Endodermal cell (in vitro differentiated cells): Measurements from ENCODE around the gene ZNF23. TPM values are rescaled to one million over a fixed set of nuclear protein-coding genes. Genes with fewer than 3 reads are reported as not detected.
A peak's percentile ranks its signal among the peaks of the same experiment; 100 is the strongest.

ENCODE experiments used
- DNase-seq: peaks from one replicate; pipeline ENCODE4 v3.0.0-alpha.2; 2017
- H3K27ac ChIP-seq: 2 replicates; pipeline ENCODE4 v1.5.1; 2013; ENCODE audit warnings: mild to moderate bottlenecking, low read depth, low read length, moderate library complexity
- H3K27me3 ChIP-seq: 2 replicates; pipeline ENCODE4 v1.6.1; 2013; ENCODE audit warnings: mild to moderate bottlenecking, low read length, moderate library complexity; ENCODE audit not compliant: insufficient read depth, control insufficient read depth, poor library complexity, severe bottlenecking
- H3K36me3 ChIP-seq: 2 replicates; pipeline ENCODE4 v1.7.0; 2013; ENCODE audit warnings: mild to moderate bottlenecking, low read length, moderate library complexity; ENCODE audit not compliant: control insufficient read depth, insufficient read depth
- H3K4me1 ChIP-seq: one replicate; pipeline ENCODE4 v1.7.0; 2013; ENCODE audit warnings: low read length; ENCODE audit not compliant: control insufficient read depth, insufficient read depth
- H3K4me3 ChIP-seq: 2 replicates; pipeline ENCODE4 v1.5.1; 2013; ENCODE audit warnings: mild to moderate bottlenecking, low read length, moderate library complexity
- H3K9ac ChIP-seq: 2 replicates; pipeline ENCODE4 v1.6.1; 2013; ENCODE audit warnings: mild to moderate bottlenecking, low read length, moderate library complexity; ENCODE audit not compliant: poor library complexity, severe bottlenecking; ENCODE audit errors: extremely low read depth
- H3K9me3 ChIP-seq: 2 replicates; pipeline ENCODE4 v1.6.1; 2013; ENCODE audit warnings: mild to moderate bottlenecking, low read length, moderate library complexity; ENCODE audit not compliant: control insufficient read depth
- H3K27ac Mint-ChIP-seq: 2 replicates; pipeline ENCODE4 v1.8.0; 2020; ENCODE audit warnings: mixed read lengths
- H3K27me3 Mint-ChIP-seq: 2 replicates; pipeline ENCODE4 v1.8.0; 2021; ENCODE audit warnings: mild to moderate bottlenecking, mixed read lengths; ENCODE audit not compliant: insufficient read depth
- H3K36me3 Mint-ChIP-seq: 2 replicates; pipeline ENCODE4 v1.8.0; 2020; ENCODE audit warnings: low read depth, mixed read lengths
- H3K4me1 Mint-ChIP-seq: 2 replicates; pipeline ENCODE4 v1.8.0; 2020; ENCODE audit warnings: mixed read lengths
- H3K4me3 Mint-ChIP-seq: 2 replicates; pipeline ENCODE4 v1.8.0; 2020; ENCODE audit warnings: mild to moderate bottlenecking, moderate library complexity, mixed read lengths
- H3K9me3 Mint-ChIP-seq: 2 replicates; pipeline ENCODE4 v1.8.0; 2020; ENCODE audit warnings: mild to moderate bottlenecking, mixed read lengths
- WGBS, 2 experiments: methylation state at CpG; one replicate each; pipeline versions ENCODE4 v1.1.5 to v1.1.7; 2013; ENCODE audit warnings: missing lambda C conversion rate in 2 of 2, mixed read lengths in 1 of 2; ENCODE audit not compliant: insufficient coverage in 1 of 2, insufficient read length in 1 of 2; 5-methylcytosine and 5-hydroxymethylcytosine counted together
- total RNA-seq, 2 donors: library from RNA; stranded (reverse); fragmentation: NEBNext Ultra II Directional in 1 of 2; extraction: Animal tissue kit (Norgen Biotek cat#: 25700) in 1 of 2; gene quantifications; 2 replicates in 1 of 2; 3 replicates in 1 of 2; pipeline ENCODE4 v1.2.1, GENCODE V29; 2021
- TF ChIP-seq, protein P1 (sequence below): fragments of 200-600 bp; sonication (generic); conservative IDR thresholded peaks from 2 replicates; pipeline ENCODE4 v1.5.0; 2021; ENCODE audit warnings: antibody characterized with exemption, mild to moderate bottlenecking

Gene ZNF23
- total RNA-seq, 2 donors from 2014 or later = 9.4 to 13.6 TPM

DNA sequence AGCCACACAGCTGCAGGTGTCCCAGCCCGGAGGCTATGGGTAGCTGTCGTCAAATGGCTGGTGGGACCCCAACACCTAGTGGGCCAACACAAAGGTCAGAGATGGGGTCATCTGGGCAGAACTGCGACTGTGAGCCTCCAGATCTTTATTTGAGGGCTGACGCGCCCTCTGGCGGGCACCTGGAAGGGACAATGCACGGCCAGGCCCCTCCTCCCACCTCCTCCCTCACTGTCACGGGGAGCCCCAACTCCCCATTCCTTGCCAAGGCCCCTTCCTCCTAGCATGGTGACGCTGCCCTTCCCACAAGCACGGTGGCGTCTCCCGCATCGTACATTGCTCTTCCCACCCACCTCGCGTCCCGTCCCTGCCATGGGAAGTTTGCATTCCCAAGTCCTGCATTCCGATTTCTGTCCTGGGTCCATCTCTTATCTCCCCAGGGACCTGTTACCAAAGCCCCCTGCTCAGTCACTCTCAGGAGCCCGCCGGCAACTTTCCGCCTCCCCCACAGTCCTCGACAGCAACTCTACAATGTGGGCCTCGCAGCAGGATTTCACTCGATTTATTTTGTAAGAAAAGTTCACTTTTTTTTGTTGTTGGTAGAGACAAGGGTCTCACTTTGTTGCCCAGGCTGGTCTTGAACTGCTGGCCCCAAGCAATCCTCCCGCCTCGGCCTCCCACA is 21.2 kb downstream of the ZNF23 start:
- no peaks in the 10 kb centered on the region for H3K36me3 ChIP-seq
- H3K27ac Mint-ChIP-seq = no peak overlapping the region
- H3K4me3 Mint-ChIP-seq = no peak overlapping the region
- TF ChIP-seq, protein P1, sequence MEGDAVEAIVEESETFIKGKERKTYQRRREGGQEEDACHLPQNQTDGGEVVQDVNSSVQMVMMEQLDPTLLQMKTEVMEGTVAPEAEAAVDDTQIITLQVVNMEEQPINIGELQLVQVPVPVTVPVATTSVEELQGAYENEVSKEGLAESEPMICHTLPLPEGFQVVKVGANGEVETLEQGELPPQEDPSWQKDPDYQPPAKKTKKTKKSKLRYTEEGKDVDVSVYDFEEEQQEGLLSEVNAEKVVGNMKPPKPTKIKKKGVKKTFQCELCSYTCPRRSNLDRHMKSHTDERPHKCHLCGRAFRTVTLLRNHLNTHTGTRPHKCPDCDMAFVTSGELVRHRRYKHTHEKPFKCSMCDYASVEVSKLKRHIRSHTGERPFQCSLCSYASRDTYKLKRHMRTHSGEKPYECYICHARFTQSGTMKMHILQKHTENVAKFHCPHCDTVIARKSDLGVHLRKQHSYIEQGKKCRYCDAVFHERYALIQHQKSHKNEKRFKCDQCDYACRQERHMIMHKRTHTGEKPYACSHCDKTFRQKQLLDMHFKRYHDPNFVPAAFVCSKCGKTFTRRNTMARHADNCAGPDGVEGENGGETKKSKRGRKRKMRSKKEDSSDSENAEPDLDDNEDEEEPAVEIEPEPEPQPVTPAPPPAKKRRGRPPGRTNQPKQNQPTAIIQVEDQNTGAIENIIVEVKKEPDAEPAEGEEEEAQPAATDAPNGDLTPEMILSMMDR = peak; percentile 75
- no peaks in the 10 kb centered on the region for H3K4me1 ChIP-seq
- H3K27me3 ChIP-seq = peaks cover 35% of the 10 kb centered on the region
- peak; percentile 76 for DNase-seq
- peaks cover 31% of the 10 kb centered on the region for H3K9me3 Mint-ChIP-seq
- H3K4me3 ChIP-seq = no peak overlapping the region
- no peaks in the 10 kb centered on the region for H3K4me1 Mint-ChIP-seq
- peaks cover 4% of the 10 kb centered on the region for H3K9me3 ChIP-seq
- H3K36me3 Mint-ChIP-seq = no peaks in the 10 kb centered on the region
- no peak overlapping the region for H3K9ac ChIP-seq
- peaks cover 45% of the 10 kb centered on the region for H3K27me3 Mint-ChIP-seq
- 52 to 76% methylated on average over 12 to 25 of the region's 25 CpGs for WGBS, 2 experiments
- no peak overlapping the region for H3K27ac ChIP-seq

DNA sequence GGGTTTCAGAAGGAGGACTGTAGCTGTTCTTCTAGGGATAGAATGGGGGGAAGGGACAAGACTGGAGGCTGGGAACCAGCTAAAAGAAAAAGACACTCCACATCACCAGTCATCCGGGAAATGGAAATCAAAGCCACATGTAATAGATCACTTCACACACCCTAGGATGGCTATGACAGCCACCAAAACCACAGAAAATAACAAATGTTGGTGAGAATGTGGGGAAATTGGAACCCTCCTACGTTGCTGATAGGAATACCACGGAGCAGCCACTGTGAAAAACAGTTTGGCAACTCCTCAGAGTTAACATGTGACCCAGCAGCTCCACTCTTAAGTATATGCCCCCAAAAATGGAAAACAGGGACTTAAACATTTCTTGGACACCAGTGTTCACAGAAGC is 22.5 kb downstream of the ZNF23 start:
- H3K27me3 ChIP-seq = peaks cover 37% of the 10 kb centered on the region
- no peak overlapping the region for H3K4me3 ChIP-seq
- no peak overlapping the region for H3K27ac ChIP-seq
- DNase-seq = no peak
- 50 to 57% methylated on average over 2 of the region's 3 CpGs for WGBS, 2 experiments
- H3K9ac ChIP-seq = no peak overlapping the region
- H3K27me3 Mint-ChIP-seq = peaks cover 44% of the 10 kb centered on the region
- H3K9me3 Mint-ChIP-seq = peaks cover 20% of the 10 kb centered on the region
- H3K4me1 ChIP-seq = no peaks in the 10 kb centered on the region
- H3K4me3 Mint-ChIP-seq = no peak overlapping the region
- no peaks in the 10 kb centered on the region for H3K36me3 ChIP-seq
- no peaks in the 10 kb centered on the region for H3K9me3 ChIP-seq
- H3K4me1 Mint-ChIP-seq = no peaks in the 10 kb centered on the region
- no peak overlapping the region for H3K27ac Mint-ChIP-seq
- TF ChIP-seq, protein P1 = no peak
- H3K36me3 Mint-ChIP-seq = no peaks in the 10 kb centered on the region

GRCh38 chr16:71436473-71436872 is 25.6 kb downstream of the ZNF23 start:
- H3K9me3 Mint-ChIP-seq = peaks cover 5% of the 10 kb centered on the region
- peaks cover 1% of the 10 kb centered on the region for H3K4me1 ChIP-seq
- H3K9ac ChIP-seq = no peak overlapping the region
- no peaks in the 10 kb centered on the region for H3K36me3 ChIP-seq
- peaks cover 54% of the 10 kb centered on the region for H3K27me3 Mint-ChIP-seq
- no peak overlapping the region for H3K27ac Mint-ChIP-seq
- no peaks in the 10 kb centered on the region for H3K4me1 Mint-ChIP-seq
- no peak overlapping the region for H3K4me3 Mint-ChIP-seq
- DNase-seq = no peak
- 89 to 92% methylated on average over 5 to 7 of the region's 7 CpGs for WGBS, 2 experiments
- no peak overlapping the region for H3K27ac ChIP-seq
- H3K4me3 ChIP-seq = no peak overlapping the region
- TF ChIP-seq, protein P1 = no peak
- no peaks in the 10 kb centered on the region for H3K9me3 ChIP-seq
- H3K36me3 Mint-ChIP-seq = no peaks in the 10 kb centered on the region
- H3K27me3 ChIP-seq = peaks cover 44% of the 10 kb centered on the region
